Measurements from ENCODE around the gene VWA8.
"Not testable (repeated sequence)": the region's sequence is repeated elsewhere in the genome, so short reads cannot be mapped to it uniquely, and the experiment has no call there.

The VWA8 gene

DNA sequence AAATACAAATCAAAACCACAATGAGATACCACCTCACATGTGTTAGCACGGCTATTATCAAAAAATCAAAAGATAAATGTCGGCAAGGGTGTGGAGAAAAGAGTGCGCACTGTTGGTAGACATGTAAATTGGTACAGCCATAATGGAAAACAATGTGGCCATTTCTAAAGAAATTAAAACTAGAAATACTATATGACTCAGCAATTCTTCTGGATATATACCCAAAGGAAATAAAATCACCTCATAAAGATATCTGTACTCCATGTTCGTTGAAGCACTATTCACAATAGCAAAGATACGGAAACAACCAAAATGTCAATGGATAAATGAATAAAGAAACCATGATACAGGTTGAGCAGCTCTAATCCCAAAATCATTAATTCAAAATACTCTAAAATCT is 30.8 kb downstream of the VWA8 start:
- TF ChIP-seq MYC (IDR thresholded peaks at IDR 0.05; ENCODE audit: low read depth, low read length) (no peak), POLR2A (IDR thresholded peaks at IDR 0.05; ENCODE audit: extremely low read depth, insufficient read length) (no peak)
- TF ChIP-seq, protein P1, sequence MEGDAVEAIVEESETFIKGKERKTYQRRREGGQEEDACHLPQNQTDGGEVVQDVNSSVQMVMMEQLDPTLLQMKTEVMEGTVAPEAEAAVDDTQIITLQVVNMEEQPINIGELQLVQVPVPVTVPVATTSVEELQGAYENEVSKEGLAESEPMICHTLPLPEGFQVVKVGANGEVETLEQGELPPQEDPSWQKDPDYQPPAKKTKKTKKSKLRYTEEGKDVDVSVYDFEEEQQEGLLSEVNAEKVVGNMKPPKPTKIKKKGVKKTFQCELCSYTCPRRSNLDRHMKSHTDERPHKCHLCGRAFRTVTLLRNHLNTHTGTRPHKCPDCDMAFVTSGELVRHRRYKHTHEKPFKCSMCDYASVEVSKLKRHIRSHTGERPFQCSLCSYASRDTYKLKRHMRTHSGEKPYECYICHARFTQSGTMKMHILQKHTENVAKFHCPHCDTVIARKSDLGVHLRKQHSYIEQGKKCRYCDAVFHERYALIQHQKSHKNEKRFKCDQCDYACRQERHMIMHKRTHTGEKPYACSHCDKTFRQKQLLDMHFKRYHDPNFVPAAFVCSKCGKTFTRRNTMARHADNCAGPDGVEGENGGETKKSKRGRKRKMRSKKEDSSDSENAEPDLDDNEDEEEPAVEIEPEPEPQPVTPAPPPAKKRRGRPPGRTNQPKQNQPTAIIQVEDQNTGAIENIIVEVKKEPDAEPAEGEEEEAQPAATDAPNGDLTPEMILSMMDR (IDR thresholded peaks at IDR 0.05; ENCODE audit: low read depth, low read length) = no peak
- TF ChIP-seq, protein P2, sequence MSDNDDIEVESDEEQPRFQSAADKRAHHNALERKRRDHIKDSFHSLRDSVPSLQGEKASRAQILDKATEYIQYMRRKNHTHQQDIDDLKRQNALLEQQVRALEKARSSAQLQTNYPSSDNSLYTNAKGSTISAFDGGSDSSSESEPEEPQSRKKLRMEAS (IDR thresholded peaks at IDR 0.05; ENCODE audit: low read depth, low read length) = no peak
- no peak overlapping the region for H3K4me3 ChIP-seq (ENCODE audit: low read depth, low read length)
- DNase-seq (ENCODE audit: low read depth) = no peak

DNA sequence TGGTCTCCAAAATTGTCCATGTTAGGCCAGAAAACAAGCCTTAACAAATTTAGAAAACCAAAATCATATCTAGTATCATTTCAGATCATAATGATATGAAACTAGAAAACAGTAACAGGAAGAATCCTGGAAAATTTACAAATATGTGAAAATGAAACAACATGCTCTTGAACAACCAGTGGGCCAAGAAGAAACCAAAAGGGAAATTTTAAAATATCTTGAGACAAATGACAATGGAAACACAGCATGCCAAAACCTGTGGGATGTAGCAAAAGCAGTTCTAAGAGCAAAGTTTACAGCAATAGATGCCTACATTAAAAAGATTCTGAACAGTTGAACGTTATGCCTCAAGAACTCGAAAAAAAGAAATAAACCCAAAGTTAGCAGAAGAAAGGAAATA is 32.6 kb downstream of the VWA8 start:
- H3K4me3 ChIP-seq (ENCODE audit: low read depth, low read length) = no peak overlapping the region
- DNase-seq (ENCODE audit: low read depth) = no peak
- TF ChIP-seq, protein P2 (IDR thresholded peaks at IDR 0.05; ENCODE audit: low read depth, low read length) = no peak
- no peak for TF ChIP-seq POLR2A (IDR thresholded peaks at IDR 0.05; ENCODE audit: extremely low read depth, insufficient read length)

DNA sequence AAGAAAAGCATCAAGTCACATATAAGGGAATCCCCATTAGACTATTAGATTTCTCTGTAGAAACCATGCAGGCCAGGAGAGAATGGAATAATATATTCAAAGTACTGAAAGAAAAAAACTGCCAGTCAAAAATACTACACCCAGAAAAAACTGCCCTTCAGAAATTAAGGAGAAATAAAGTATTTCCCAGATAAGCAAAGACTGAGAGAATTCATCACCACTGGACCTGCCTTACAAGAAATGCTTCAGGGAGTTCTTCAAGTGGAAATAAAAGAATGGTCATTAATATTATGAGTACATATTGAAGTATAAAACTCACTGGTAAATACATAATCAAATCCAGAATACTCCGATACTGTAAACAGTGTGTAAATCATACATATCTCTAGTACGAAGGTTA is 35.9 kb downstream of the VWA8 start:
- H3K4me3 ChIP-seq (ENCODE audit: low read depth, low read length) = no peak overlapping the region
- no peak for DNase-seq (ENCODE audit: low read depth)
- TF ChIP-seq, protein P2 (IDR thresholded peaks at IDR 0.05; ENCODE audit: low read depth, low read length) = no peak
- TF ChIP-seq, protein P1 (IDR thresholded peaks at IDR 0.05; ENCODE audit: low read depth, low read length) = no peak
- TF ChIP-seq POLR2A (IDR thresholded peaks at IDR 0.05; ENCODE audit: extremely low read depth, insufficient read length) (no peak), MYC (IDR thresholded peaks at IDR 0.05; ENCODE audit: low read depth, low read length) (no peak)

DNA sequence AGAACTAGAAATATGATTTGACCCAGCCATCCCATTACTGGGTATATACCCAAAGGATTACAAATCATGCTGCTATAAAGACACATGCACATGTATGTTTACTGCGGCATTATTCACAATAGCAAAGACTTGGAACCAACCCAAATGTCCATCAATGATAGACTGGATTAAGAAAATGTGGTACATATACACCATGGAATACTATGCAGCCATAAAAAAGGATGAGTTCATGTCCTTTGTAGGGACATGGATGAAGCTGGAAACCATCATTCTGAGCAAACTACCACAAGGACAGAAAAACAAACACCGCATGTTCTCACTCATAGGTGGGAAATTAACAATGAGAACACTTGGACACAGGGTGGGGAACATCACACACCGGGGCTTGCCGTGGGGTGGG is 38.0 kb downstream of the VWA8 start:
- H3K4me3 ChIP-seq (ENCODE audit: low read depth, low read length); DNase-seq (ENCODE audit: low read depth): not testable (repeated sequence)

DNA sequence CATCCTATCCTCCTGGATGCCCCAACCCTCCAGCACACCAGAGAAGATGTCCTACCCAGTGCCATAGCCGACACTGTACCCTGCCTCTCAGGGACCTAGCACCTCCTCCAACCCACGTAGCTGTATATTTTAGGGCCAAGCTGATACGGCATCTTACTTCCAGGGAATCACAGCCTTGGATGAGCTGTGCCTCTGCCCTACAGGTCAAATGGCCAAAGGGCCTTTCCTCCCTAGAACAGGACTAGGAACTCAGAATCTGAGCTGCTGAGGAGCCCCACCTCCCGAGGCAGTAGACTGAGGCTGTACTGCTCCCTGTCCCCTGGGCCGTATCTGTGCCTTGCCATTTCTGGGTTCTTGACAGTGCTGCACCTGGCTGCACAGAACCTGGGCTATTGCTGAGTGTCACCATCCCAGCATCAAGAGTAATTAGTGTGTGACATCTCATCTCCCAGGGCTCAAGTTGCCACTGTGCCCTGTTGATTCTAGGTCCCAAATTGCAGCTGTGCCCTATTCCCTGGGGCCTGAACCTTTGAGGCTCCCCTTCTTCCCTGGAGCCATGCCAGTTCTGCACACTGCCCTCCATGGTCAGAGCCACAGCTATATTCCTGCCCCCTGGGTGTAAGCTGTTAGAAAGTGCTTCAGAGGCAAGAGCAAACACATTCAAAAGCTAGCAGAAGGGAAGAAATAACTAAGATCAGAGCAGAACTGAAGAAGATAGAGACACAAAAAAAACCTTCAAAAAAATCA is 41.0 kb downstream of the VWA8 start:
- no peak overlapping the region for H3K4me3 ChIP-seq (ENCODE audit: low read depth, low read length)
- no peak for TF ChIP-seq MYC (IDR thresholded peaks at IDR 0.05; ENCODE audit: low read depth, low read length)
- TF ChIP-seq, protein P1 (IDR thresholded peaks at IDR 0.05; ENCODE audit: low read depth, low read length) = no peak
- TF ChIP-seq, protein P2 (IDR thresholded peaks at IDR 0.05; ENCODE audit: low read depth, low read length) = no peak
- no peak for TF ChIP-seq POLR2A (IDR thresholded peaks at IDR 0.05; ENCODE audit: extremely low read depth, insufficient read length)
- no peak for DNase-seq (ENCODE audit: low read depth)

DNA sequence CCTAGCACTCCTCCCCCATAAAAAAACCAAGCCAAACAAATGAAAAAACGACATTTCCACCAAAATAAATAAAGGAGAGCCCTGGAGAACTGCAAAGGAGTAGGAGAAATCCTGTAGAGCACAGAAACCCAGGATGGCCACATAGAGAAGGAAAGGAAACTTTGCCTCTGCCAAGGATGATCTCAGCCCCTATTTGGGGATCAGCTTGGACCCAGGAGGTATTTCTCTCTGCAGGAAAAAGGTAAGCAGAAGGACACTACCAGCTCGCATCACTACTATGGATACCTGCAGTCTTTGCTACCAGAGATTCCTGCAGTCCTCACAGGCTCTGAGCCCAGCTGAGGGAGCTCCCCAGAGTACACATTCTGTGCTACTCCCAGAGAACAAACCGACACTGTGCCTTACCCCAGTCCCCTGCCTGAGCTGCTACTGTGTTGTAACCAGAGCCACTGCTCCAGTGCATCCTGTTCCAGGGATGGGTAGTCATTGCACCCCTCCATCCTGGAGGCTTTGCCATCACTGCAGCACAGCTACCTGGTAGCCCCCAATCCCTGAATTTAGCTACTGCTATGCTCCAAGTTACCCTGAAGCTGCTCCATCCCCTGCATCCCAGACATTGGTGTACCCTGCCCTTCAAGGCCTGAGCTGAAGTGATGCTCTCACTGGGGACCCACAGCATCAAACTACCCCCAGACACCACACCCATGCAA is 41.7 kb downstream of the VWA8 start:
- TF ChIP-seq MYC (IDR thresholded peaks at IDR 0.05; ENCODE audit: low read depth, low read length) (no peak), POLR2A (IDR thresholded peaks at IDR 0.05; ENCODE audit: extremely low read depth, insufficient read length) (no peak)
- TF ChIP-seq, protein P1 (IDR thresholded peaks at IDR 0.05; ENCODE audit: low read depth, low read length) = no peak
- TF ChIP-seq, protein P2 (IDR thresholded peaks at IDR 0.05; ENCODE audit: low read depth, low read length) = no peak
- DNase-seq (ENCODE audit: low read depth) = no peak
- no peak overlapping the region for H3K4me3 ChIP-seq (ENCODE audit: low read depth, low read length)

Data from NB4 (cell line).